NCI-H1694 (cell line): Measurements from ENCODE around the gene DDOST.

Source experiments
- DNase-seq: peaks from one replicate; lab custom pipeline; 2025; lab: John Stamatoyannopoulos, UW

DDOST gene

GRCh38 chr1:20661207-20662109 lies at the start of gene DDOST:
DDOST (minus strand) TSS chr1:20661369; CDS start chr1:20661350, 19 bp downstream.
- peak; percentile 97 for DNase-seq

GRCh38 chr1:20710469-20711284 lies 49.5 kb upstream of the DDOST start:
- no peak for DNase-seq

- no peak for DNase-seq
Observed at GRCh38 chr1:20709868-20710267, 48.7 kb upstream of the DDOST start.

- DNase-seq, result no peak
Observed at GRCh38 chr1:20708891-20709290, 47.7 kb upstream of the DDOST start.

- DNase-seq, result no peak
Observed at GRCh38 chr1:20708057-20708456, 46.9 kb upstream of the DDOST start.

- DNase-seq, result no peak
Observed at GRCh38 chr1:20706841-20707240, 45.7 kb upstream of the DDOST start.

GRCh38 chr1:20705203-20705755 lies 44.1 kb upstream of the DDOST start:
- peak; percentile 61 for DNase-seq

GRCh38 chr1:20704390-20705202 lies 43.4 kb upstream of the DDOST start:
- DNase-seq, result no peak

GRCh38 chr1:20703124-20703756 lies 42.1 kb upstream of the DDOST start:
- no peak for DNase-seq

- DNase-seq, result no peak
Observed at GRCh38 chr1:20702416-20702815, 41.2 kb upstream of the DDOST start.

- DNase-seq, result no peak
Observed at GRCh38 chr1:20701847-20702246, 40.7 kb upstream of the DDOST start.

GRCh38 chr1:20701446-20701845 lies 40.3 kb upstream of the DDOST start:
- DNase-seq, result no peak

GRCh38 chr1:20700636-20701215 lies 39.6 kb upstream of the DDOST start:
- no peak for DNase-seq

- no peak for DNase-seq
Observed at GRCh38 chr1:20699558-20699957, 38.4 kb upstream of the DDOST start.

GRCh38 chr1:20698195-20698910 lies 37.2 kb upstream of the DDOST start:
- DNase-seq, result no peak

- no peak for DNase-seq
Observed at GRCh38 chr1:20697563-20697962, 36.4 kb upstream of the DDOST start.

GRCh38 chr1:20696397-20697333 lies 35.5 kb upstream of the DDOST start:
- DNase-seq, result peak; percentile 85

GRCh38 chr1:20695515-20695914 lies 34.3 kb upstream of the DDOST start:
- no peak for DNase-seq

- no peak for DNase-seq
Observed at GRCh38 chr1:20693623-20694022, 32.5 kb upstream of the DDOST start.
